ENCODE results near the gene IQSEC1.
"Not testable (repeated sequence)": the region's sequence is repeated elsewhere in the genome, so short reads cannot be mapped to it uniquely, and the experiment has no call there.

Gene IQSEC1

DNA sequence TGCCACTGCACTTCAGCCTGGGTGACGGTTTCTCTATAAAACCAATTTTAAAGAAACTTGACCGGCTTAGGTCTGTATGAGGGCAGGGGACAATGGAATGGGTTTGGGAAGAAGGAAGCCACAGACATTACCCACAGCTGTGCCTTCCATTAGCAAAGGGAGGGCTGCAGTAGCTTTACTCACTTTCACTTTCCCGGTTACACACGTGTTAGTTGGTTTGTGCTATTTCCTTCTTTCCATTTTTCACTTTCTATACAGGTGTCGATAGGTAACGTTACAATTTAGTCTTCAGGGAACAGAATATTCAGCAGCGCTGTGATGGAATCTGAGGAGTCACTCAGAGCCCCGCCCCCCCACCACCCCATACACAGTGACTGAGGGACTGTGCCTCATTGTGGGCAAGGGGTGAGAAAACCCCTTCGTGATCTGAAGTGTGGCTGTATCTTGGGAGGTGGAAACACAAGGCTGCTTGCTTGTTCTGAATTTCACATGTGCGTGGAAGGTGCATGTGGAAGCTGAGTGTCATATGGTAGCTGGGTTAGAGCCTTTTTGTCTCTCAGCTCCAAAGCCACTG lies 187.0 kb downstream of the IQSEC1 start:
- DNase-seq, result no peak

GRCh38 chr3:12885583-12885930 lies 187.7 kb downstream of the IQSEC1 start:
- DNase-seq, result no peak

GRCh38 chr3:12884790-12885582 lies 188.2 kb downstream of the IQSEC1 start:
- no peak for DNase-seq

- DNase-seq, result no peak
Observed at GRCh38 chr3:12884186-12884680, 189.0 kb downstream of the IQSEC1 start.

- no peak for DNase-seq
Observed at GRCh38 chr3:12882336-12883310, 190.6 kb downstream of the IQSEC1 start.

DNA sequence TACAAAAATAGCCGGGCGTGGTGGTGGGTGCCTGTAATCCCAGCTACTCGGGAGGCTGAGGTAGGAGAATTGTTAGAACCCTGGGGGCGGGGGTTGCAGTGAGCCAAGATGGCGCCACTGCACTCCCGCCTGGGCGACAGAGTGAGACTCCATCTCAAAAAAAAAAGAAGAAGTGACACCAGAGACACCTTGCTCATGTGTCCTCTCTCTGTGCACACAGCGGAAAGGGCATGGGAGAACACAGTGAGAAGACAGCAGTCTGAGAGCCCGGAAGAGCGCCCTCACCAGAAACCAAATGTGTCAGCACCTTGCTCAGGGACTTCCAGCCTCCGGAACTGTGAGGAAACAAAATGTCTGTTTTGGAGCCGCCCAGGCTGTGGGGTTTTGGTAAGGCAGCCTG lies 191.4 kb downstream of the IQSEC1 start:
- not testable (repeated sequence) for DNase-seq

- no peak for DNase-seq
Observed at GRCh38 chr3:12879191-12879815, 193.9 kb downstream of the IQSEC1 start.

DNA sequence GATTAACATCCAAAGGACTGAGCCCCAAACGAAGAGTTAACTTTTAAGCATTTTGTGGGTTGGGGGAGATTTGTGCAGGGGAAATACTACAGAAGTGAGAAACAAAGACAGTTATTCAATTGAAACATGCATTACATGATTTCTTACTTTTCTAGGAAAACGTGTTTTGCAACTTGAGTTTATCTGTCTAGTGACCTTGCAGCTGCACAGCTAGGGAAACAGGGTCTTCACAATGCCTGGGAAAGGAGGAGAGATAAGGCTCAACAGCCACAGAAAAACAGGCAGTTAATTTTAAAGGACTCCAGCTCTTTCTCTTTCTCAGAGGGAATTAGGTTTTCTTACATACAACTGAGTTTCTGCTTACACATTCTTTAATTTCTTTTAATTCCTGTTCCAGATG lies 194.5 kb downstream of the IQSEC1 start:
- DNase-seq, result not testable (repeated sequence)

DNA sequence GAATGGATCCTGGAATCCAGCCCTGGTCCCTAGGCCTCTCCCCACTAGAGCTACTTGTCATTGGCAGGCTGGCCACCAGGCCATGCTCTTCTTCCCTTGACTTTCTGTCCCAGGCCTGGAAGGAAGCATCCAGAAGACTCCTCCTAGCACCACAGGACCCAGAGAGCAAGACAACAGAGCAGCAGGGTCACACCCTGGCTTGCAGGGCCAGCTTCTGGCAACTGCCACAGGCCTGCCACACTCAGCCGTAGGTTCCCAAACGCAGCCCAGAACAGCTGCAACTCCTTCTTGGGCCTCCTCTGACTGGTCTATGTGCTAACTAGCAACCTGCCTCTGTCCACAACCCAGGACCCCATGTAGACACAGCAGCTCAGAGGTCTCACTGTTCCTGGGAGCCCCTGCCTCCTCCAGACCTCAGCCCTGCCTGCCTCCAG lies 195.1 kb downstream of the IQSEC1 start:
- no peak for DNase-seq

DNA sequence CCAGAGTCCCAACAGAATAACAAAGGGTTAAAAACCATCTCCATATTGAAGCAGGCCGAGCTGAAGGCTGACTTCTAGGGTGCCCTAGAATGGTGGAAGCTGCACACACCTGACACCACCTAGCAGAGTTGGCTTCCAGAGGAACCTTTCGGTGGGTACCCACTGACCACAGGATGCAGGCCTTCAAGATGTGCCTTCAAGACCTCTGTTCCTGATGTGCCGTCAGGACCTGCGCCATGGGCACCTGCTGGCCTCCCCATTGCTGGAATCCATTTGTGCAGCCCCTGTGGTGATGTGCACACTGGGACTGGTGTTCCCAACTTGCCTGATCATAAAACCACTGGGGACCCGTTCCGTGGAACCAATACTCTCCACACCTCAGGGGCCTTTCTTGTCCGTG lies 196.2 kb downstream of the IQSEC1 start:
- no peak for DNase-seq

DNA sequence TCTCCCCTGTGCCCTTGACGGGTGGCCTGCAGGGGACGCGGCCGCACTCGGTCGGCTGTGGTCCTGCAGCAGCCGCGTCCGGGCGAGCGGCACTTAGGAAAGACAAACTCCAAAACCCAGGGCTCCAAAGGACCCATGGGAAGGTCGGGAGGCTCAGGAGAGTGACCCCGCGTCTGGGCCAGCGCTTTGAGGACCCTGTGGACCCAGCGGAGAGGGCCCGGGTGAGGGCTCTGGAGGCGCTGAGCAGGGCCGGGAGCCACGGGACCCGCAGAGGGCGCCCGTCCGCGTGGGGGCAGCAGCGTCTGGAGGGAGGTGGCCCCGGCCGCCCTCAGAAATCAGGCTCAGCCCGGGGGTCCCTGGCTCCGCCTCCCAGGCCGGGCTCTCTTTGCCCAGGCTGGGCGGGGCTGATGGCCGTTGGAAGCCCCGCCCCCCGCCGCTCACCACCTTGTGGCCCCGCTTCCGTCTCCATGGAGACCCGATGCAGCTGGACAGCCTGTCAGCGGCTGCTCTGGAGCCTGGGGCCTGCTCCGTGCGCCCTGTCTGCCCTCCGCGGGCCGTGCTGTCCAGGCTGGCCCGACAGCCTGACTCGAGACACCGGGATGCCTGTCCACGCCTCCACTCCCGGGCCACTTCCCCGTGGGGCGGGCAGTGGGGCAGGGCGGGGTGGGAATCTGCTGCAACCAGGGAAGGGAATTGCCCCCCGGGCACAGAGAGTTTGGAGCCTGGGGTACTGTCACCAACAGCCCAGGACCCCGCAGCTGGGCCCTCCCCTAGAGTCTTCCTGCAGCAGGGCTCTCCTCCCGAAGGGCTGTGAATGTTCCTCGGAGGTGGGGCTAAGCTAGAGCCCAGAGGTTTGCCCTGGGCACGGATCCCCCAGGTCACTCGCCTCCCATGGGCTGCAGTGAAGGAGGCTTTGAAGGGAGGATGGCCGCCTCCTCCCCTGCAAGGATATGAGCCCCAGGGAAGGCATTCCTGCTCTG lies 197.1 kb downstream of the IQSEC1 start:
- no peak for DNase-seq

DNA sequence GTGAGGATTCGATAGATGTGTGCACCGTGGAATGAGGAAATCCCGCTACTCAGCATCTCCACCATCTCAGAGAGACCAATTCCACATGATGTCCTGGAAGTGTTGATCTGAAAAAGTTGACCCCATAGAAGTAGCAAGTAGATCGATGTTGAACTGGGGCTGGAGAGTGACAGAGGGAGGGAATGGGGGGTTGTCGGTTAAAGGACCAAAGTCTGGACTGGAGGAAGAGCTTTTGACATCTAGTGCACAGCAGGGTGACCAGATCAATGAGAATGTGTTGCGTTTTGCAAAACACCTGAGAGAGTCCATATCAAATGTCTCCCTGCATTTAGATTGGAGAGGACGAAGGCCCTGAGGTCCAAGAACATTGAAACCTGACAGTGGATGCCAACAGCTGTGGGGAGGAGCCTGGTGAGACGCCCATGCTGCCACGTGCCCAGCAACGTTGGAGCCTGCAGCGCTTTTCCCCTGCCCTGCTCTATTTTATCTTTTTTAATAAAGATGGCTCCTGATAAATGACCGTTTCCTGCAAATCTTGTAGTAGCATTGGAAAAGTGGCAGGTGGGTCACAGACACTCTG lies 201.7 kb downstream of the IQSEC1 start:
- no peak for DNase-seq

- DNase-seq, result no peak
Observed at GRCh38 chr3:12870942-12871341, 202.3 kb downstream of the IQSEC1 start.

GRCh38 chr3:12869035-12869621 lies 204.1 kb downstream of the IQSEC1 start:
- no peak for DNase-seq

DNA sequence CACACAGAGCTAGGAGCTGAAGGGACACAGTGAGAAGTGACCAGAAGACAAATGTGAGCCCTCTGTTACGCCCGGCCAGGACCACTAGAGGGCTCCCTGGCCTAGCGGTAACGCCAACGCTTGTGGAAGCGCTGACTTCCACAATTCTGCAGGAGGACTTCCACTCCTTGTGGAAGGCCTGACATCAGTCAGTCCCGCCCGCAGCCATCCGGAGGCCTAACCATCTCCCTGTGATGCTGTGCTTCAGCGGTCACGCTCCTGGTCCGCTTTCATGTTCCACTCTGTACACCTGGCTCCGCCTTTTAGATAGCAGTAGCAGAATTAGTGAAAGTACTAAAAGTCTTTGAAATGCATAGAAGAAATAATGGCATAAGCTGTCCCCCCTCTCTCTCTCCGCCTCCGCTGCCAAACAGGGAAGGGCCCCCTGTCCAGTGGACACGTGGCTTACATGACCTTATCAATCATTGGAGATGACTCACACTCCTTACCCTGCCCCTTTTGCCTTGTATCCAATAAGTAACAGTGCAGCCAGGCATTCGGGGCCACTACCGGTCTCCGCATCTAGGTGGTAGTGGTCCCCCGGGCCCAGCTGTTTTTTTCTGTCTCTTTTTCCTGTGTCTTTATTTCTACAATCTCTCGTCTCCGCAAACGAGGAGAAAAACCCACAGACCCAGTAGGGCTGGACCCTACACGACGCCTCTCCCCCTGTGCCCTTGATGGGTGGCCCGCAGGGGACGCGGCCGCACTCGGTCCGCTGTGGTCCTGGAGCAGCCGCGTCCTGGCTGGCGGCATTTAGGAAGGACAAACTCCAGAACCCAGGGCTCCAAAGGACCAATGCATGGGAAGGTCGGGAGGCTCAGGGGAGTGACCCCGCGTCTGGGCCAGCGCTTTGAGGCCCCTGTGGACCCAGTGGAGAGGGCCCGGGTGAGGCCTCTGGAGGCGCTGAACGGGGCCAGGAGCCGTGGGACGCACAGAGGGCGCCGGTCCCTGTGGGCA lies 204.9 kb downstream of the IQSEC1 start:
- peak; percentile 50 for DNase-seq

GRCh38 chr3:12866836-12867235 lies 206.4 kb downstream of the IQSEC1 start:
- no peak for DNase-seq

DNA sequence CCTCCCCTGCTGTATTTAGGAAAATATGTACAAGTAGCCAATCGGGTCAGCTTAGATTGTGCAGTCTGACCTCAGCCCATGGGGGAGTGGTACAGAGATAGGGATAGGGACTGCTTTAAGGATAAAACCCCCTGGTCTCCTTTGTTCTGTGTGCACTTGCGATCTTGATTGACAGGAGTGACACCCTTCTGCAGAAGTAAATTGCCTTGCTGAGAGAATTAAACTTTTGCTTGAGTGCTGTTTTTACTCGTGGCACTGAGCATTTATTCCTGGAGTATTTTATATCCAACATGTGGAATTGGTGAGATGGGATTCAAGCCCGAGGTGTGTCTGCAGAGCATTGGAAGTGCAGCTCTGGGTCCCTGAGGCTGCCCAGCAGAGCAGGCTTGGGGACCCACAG lies 208.0 kb downstream of the IQSEC1 start:
- no peak for DNase-seq

GRCh38 chr3:12862387-12862786 lies 210.8 kb downstream of the IQSEC1 start:
- no peak for DNase-seq

DNA sequence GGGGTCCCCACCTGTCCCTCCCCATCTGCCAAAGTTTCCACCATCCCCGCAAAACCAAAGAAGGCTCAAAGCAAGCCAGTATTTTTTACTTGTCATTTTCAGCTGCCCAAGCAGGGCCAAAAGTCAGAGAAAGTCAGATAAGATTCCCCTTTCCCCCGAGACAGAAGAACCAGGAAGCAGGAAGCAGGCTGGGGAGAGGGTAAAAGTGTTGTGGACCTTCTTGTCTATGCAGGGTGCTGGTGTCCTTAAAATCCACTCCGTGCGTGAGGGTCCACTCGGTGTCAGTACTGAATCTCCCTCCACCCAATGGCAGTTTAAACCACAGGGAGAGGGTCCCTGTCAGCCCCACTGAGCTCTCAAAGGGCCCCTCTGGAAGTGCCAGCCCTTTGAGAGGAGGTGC lies 211.6 kb downstream of the IQSEC1 start:
- no peak for DNase-seq

GRCh38 chr3:12859840-12860239 lies 213.4 kb downstream of the IQSEC1 start:
- no peak for DNase-seq

All from NCI-H510A treated with DMSO at 0.1 percent for 48 hours (cell line).